SKM-1 (cell line): ENCODE results near the gene ASTN2.

Source experiments
- DNase-seq: peaks from one replicate; lab custom pipeline; 2025; ENCODE audit not compliant: unreplicated experiment; lab: John Stamatoyannopoulos, UW

Gene ASTN2

DNA sequence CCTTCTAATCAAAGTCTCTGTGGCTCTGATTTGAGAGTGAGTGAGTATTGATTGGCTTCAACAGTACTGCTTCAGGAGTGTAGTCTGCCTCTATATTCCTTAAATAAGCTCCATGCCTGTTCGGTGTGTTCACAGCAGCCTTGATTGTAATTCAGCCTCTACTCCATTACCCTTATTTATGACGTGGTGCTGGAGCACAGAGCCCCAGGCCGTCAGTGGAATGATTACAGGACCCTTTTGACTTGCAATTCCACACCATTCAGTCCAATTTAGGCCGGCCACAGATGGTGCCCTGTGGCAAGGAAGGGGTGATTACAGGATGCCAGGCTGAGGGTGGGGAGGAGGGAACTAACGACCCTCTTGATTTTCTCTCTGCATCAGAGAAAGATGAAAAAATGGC lies 110.3 kb downstream of the ASTN2 start:
- DNase-seq: no peak

DNA sequence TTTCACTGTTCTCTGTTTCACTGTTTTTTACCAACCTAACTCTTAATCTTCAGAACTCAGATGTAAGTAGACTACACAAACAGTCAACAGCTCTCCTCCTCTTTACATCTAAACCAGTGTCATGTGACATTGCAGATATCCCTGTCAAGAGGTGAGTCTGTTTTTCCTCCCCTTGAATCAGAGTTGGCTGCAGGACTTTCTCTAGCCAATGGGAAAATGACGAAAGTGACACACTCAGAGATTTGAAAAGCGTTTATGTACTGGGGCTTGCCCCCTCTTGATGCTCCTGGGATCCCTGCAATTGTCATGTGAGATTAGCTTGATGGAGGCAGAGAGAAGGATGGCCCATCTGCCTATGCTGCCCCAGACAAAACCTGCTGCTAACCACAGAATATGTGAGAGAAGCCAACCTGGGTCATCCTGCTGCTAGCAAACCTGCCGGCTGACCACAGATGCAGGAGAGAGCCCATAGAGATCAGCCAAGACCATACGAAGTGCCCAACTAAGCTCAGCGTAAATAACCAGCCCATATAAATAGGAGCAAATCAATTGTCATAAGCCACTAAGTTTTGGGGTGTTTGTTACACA lies 111.1 kb downstream of the ASTN2 start:
- DNase-seq: no peak

- DNase-seq: no peak
These were observed 112.4 kb downstream of the ASTN2 start for GRCh38 chr9:117302487-117302886.

DNA sequence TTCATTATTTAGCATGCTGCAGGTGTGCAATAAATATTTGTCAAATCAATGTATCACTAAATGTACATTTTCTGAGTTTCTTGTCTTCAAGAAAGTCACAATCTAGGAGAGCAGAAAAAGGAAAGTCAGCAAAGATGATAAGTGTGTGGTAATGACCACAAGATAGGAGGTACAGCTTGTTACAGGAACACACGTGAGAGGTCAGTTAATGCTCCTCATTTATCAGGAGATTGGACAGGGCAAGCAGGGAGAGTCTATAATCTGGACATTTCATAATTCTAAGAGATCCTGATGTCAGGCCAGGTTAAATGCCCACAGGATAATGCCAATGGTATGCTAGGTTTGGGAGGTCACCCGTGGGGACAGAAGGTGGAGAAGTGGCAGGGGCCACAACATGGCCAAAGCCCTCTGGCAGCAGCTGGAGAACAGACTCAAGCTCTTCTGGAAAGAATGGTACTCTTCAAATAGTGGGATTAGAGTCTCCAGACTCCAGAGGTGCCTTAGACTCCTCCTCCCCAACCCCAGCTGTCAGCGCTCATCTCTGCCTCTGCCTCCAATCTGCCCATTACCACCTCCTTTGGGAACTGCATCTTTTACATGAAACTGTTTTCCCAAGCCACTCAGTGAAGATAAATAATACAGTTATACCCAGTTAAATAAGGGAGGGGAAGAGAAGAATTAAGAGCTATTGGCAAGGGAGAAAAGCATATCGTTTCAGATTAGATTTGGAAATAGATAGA lies 114.3 kb downstream of the ASTN2 start:
- DNase-seq: no peak

DNA sequence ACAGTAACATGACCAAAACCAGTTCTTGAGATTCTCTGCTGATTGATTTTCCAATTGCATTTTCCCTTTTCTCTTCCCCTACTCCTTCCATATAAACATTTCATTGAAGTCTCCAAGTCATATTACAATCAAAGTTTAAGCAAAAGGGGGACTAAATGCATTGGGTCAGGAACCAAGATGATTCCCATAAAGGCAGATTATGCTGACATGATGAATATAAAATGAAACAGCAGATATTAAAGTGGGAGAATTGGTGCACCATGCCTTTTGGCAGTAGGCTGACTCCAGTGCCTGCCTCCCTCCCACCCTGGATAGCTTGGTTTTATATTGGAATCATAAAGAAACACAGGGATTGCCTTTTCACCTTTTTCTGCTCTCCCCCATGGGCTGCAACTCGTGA lies 118.4 kb downstream of the ASTN2 start:
- DNase-seq: no peak

DNA sequence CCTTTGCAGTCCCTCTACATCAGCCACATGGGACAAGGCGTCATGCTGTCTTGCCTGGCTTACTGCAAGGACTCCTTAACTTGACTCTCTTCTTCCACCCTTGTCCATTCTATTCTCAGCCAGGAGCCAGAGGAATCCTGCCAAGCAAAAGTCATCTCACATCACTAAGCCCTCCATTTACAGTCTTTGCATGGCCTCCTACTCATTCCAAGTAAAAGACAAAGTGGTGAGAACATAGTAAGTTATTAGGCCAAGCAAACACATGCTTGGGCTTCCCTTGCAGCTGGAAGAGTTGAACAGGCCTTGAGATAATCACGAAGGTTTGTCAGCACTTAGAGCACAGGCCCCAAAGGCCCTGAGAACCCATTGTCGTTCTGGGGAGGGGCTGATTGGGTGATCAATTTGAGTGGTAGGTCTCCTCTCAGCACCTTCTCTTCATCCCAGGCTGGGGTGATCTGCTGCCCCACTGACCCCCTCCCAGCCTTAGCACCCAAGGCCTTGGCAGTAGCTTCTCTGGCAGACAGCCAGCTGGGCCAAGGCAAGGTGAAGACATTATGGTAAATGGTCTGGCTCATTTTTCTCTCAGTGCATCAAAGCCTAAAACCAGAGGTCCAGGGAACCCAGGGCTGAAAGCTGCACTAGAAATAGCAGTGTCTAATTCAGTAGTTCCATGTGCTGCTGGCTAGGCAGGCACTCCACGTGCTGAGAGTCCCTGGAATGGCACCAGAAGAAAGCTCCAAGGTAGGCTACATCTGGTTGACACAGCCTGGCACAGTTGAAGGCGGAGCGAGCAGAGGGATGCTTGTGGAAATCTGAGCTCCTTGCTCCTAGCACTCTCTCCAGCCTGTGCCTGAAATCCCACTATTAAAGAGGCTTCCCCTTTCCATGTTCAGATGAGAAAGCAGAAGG lies 121.4 kb downstream of the ASTN2 start:
- no peak for DNase-seq

- DNase-seq: no peak
These were observed 123.8 kb downstream of the ASTN2 start for GRCh38 chr9:117290856-117291622.

GRCh38 chr9:117290306-117290840 lies 124.5 kb downstream of the ASTN2 start:
- no peak for DNase-seq

GRCh38 chr9:117286245-117286644 lies 128.6 kb downstream of the ASTN2 start:
- no peak for DNase-seq

DNA sequence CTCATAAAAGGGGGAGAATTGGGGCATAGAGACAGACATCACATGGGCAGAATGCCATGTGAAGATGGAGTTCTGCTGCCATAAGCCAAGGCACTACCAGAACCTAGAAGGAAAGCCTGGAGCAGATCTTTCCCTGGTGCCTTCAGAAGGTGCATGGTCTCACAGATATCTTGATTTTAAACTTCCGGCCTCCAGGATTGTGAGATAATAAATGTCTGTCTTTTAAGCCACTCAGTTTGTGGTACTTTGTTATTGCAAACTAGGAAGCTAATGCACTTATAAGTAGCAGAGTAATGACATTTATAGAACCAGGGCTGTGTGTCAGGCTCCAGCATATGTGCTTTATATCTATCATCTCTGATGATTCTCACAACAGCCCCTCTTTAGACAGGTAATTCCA lies 130.4 kb downstream of the ASTN2 start:
- DNase-seq: no peak

GRCh38 chr9:117282541-117282940 lies 132.3 kb downstream of the ASTN2 start:
- DNase-seq: no peak

DNA sequence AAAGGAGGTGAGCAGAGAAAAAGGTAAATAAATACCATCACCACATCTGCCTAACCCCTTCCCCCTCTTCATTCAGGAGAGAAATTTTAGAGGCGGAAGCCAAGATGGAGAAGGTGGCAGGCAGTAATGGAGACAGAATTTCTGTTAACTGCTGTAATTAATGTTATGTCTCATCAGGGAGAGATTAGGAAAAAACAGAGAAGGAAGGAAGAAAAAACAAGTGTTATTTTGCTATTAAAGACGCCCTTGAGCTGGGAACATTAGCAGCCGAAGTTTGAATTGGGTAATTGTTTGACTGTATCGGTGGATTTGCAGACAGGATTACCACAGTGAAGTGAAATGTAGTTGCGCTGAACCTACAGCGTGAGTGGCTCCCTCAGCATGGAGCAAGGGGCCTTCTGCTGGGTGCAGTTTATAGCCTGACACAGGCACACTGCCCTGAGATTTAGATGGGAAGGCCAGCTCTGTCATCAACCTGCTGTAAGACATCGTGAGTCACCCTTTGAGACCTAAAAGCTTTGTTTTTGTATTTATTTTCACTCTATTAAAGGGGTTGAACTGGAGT lies 136.3 kb downstream of the ASTN2 start:
- no peak for DNase-seq

DNA sequence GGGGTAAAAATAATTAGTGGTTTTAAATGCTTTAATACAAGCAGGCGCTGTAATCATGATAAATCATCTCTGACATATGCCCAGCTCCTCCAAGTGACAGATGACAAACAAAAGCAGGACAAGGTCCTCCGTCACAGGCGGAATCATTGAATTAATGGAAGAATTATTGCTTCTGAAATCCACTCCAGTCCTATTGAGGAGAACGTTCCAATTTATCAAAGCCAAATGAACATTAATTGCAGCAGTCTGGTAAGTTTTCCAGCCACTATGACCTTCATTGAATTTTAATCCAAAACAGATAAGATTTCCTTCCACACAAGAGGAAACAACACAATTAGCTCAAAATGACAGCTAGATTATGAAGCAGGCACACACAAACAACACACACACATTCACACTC lies 136.8 kb downstream of the ASTN2 start:
- DNase-seq: no peak

- no peak for DNase-seq
These were observed 138.4 kb downstream of the ASTN2 start for GRCh38 chr9:117276444-117276843.

DNA sequence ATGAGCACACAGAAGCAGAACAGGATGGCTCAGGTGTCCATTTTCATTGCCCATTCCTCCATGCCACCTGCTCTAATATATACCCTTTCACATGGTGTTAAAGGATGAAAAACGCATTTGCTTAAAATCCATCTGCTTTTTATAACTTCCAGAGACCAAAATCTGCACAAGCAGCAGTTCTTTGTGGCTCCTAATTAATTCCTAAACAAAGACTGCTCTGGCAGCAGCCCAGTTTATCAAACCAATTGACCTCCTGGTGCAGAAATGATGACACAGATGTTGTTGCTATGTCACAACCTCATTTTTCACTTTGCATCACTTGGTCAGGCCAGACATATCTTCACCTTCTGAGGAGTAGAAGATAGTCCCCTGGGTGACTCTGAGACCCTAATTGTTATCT lies 141.2 kb downstream of the ASTN2 start:
- DNase-seq: no peak

GRCh38 chr9:117268847-117269446 lies 145.9 kb downstream of the ASTN2 start:
- no peak for DNase-seq

DNA sequence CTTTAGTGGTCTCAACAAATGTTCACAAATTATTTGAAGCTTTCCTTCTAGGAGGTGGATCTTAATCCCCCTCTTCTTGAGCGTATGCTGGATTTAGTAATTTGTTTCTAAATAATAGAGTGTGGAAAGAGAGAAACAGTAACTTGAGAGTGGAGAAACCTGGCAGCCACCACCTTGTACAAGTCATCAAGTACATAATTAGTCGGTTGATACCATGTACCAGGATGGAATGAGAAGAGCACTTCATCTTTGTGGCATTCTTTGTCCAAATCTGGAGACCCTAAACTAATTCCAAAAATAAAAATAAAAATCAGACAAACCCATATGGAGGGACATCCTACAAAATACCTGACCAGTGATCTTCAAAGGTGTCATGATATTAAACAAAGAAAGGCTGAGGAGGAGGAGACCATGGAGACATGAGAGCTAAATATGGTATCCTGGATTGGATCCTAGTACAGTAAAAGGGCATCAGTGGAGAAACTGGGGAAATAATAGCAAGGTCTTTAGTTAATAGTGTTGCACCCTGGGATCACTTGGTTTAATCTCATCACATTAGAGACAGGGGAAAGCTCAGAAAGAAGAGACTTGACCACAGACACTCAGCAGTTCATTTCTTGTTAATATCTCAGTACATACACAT lies 147.9 kb downstream of the ASTN2 start:
- no peak for DNase-seq

- no peak for DNase-seq
These were observed 149.6 kb downstream of the ASTN2 start for GRCh38 chr9:117265253-117265652.

GRCh38 chr9:117258184-117258866 lies 156.5 kb downstream of the ASTN2 start:
- DNase-seq: no peak
